DMS53 treated with DMSO at 0.1 percent for 48 hours (cell line): Measurements from ENCODE around the gene PLA2G2D.

Experiments
- DNase-seq: peaks from one replicate; lab custom pipeline; 2025; ENCODE audit not compliant: unreplicated experiment; lab: John Stamatoyannopoulos, UW

PLA2G2D gene, protein sequence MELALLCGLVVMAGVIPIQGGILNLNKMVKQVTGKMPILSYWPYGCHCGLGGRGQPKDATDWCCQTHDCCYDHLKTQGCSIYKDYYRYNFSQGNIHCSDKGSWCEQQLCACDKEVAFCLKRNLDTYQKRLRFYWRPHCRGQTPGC

DNA sequence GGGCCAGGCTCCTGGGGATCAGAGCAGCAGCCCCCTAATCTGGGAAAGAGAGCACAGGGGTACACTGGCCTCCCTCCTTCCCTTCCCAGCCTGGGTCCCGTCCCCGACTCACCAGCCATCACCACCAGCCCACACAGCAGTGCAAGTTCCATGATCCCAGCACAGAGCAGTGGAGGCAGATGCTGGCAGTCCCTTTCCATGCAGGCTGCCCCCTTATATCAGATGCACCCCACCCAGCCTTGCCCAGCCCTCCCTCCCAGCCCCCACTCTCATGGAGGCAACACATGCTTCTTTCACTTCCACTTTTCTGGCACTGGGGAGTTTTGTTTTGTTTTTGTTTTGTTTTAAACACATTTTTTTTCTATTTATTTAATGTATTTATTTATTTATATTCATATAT lies at the start of gene PLA2G2D:
Gene PLA2G2D, minus strand, starts transcription at position 190 of the 400 bp plus-strand sequence. Its CDS starts 38 bp downstream, at position 152.
- DNase-seq: no peak

- DNase-seq: no peak
These were observed 49.5 kb upstream of the PLA2G2D start for GRCh38 chr1:20168564-20169491.

GRCh38 chr1:20167126-20167525 lies 47.8 kb upstream of the PLA2G2D start:
- no peak for DNase-seq

DNA sequence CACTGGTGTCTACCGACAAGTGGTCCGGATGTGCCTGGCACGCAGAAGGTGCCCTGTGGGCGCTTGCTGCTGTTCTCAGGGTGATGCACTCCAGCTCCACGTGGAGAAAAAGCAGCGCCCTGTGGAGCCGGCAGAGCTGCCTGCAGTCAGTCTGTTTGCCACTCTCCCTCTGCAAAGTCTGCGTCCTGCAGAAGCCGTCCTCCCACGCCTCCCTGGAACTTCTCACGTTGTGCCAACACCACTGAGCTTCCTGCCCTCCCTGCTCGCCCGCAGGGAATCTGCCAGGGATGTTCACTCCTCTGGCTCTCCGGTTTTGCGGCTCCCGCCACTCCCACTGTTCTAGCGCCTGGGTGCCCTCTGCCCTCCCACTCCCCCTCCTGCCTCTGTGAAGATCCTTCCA lies 46.7 kb upstream of the PLA2G2D start:
- no peak for DNase-seq

DNA sequence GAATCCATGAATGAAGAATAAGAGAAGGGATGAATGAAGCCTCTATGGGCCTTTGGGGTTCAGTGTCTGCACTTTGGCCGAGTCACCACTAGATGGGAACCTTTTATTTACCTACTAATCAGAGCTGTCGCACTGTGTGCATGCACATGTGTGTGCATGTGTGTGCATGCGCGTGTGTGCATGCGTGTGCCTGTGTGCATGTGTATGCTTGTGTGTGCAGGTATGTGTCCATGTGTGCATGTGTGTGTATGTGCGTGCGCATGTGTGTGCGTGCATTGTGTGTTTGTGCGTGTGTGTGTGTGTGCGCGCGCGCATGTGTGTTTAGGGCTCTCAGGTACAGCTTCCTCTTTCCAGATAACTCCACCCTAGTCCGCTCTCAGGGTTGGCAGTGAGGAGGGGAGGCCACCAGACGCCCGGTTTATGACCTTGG lies 46.2 kb upstream of the PLA2G2D start:
- no peak for DNase-seq

GRCh38 chr1:20164694-20165202 lies 45.4 kb upstream of the PLA2G2D start:
- no peak for DNase-seq

- DNase-seq: no peak
These were observed 40.7 kb upstream of the PLA2G2D start for GRCh38 chr1:20160034-20160433.

DNA sequence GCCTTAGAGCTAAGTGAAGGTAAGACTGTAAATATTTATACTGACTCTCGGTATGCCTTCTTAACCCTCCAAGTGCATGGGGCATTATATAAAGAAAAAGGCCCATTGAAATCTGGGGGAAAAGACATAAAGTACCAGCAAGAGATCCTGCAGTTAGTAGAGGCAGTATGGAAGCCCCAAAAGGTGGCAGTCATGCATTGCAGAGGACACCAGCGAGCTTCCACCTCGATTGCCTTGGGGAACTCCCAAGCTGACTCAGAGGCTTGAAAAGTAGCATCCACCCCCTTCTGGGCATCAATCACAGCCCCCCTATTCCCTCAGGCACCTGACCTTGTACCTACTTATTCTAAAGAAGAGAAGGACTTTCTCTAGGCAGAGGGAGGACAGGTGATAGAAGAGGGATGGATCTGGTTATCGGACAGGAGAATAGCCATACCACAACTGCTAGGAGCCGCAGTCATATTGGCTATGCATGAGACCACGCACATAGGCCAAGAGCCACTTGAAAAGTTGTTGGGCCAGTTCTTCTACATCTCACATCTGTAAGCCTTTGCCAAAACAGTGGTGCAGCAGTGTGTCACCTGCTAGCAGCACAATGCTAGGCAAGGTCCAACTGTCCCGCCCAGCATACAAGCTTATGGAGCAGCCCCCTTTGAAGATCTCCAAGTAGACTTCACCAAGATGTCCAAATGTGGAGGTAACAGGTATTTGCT lies 39.2 kb upstream of the PLA2G2D start:
- peak; percentile 34 for DNase-seq

GRCh38 chr1:20154301-20154831 lies 35.0 kb upstream of the PLA2G2D start:
- DNase-seq: no peak

- no peak for DNase-seq
These were observed 33.7 kb upstream of the PLA2G2D start for GRCh38 chr1:20153000-20153418.

- DNase-seq: no peak
These were observed 33.2 kb upstream of the PLA2G2D start for GRCh38 chr1:20152599-20152930.

DNA sequence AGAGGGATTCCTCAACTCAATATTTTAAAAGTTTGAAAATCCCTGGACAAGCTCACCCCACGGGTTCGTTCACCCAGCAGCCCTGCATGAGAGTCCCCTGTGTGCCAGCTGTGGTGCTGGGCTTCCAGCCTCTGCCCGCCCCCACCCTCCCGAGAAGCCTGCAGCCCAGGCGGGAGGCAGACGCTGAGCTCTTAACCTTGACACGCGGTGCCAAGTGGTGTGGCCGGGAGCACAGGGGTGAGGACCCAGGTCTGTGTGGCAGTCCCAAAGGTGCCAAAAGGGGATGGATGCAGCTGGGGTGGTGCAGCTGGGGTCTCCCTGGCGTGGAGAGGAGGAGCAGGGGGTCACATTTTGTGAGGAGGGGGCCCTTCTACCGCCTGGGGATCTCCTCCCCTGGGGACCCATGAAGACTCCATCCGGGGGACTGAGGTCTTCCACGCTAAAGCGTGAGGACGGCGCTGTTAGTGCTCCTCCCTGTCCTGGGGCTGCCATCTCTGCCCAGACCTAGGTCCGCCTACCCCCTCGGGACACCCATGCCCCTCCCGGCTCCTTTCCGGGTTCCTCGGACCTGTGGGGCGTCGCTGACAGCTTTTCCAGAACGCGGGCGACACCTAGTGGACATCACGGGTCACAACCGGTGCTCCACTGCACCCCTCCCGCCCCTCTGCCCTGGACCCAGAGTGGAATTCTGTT lies 32.7 kb upstream of the PLA2G2D start:
- DNase-seq: peak; percentile 81

DNA sequence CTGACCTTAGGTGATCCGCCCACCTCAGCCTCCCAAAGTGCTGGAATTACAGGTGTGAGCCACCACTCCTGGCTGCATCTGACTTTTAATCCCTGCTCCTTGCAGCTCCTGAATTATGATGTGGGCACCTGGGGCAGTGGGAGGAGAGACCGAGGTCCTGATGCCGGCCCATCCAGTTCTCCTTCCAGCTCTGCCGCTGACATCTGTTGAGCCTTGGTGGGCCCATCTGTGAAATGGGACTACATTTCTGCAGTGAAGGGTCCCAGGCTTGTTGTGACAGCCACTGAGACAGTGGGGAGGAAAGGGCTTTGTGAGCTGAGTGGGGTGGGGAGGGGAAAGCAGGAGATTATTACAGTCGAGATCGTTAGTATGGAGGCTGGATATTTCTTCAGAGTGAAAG lies 31.6 kb upstream of the PLA2G2D start:
- DNase-seq: no peak

DNA sequence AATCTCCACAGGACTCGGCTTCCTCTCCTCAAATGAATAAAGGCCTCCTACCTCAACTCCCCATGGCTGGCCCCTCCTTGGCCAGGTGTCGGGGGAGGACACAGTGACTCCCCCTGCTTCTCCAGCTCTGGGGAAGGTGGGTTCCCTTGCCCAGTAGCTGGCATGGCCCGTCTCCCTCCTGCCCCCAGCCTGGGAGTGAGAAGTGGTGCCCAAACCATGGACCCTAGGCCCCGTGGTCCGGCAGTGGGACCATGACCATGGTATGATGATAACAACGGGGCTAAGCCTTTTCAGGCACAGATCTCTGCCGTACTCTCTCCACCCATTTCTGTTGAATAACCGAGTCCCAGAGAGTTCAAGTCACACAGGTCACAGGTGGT lies 31.0 kb upstream of the PLA2G2D start:
- DNase-seq: no peak

- DNase-seq: no peak
These were observed 30.4 kb upstream of the PLA2G2D start for GRCh38 chr1:20149601-20150325.

- DNase-seq: no peak
These were observed 29.5 kb upstream of the PLA2G2D start for GRCh38 chr1:20148571-20149500.

DNA sequence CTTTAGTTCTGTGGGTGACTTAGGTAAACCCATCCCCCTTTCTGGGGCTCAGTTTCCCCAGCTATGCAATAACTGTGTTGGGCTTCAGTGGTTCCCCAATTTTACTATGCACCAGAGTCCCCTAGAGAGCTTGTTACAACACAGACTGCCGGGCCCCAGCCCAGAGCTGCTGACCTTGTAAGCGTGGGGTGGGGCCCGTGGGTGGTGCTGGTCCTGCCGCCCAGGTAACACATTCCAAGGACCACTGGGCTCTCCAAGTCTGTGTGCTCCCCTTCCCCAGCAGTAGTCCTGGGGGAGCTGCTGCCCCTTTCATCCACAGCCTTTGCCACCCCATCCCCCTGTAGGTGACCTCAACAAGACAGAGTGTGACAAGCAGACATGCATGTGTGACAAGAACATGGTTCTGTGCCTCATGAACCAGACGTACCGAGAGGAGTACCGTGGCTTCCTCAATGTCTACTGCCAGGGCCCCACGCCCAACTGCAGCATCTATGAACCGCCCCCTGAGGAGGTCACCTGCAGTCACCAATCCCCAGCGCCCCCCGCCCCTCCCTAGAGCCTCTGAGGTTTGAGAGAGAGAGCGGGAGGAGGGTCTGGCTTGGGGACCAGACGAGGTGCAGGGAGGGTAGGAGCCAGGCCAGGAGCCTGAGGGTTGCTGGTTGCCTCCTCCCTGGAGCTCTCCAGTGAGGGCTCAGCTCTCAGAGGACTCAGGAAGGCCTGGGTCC lies 28.7 kb upstream of the PLA2G2D start:
- DNase-seq: no peak

DNA sequence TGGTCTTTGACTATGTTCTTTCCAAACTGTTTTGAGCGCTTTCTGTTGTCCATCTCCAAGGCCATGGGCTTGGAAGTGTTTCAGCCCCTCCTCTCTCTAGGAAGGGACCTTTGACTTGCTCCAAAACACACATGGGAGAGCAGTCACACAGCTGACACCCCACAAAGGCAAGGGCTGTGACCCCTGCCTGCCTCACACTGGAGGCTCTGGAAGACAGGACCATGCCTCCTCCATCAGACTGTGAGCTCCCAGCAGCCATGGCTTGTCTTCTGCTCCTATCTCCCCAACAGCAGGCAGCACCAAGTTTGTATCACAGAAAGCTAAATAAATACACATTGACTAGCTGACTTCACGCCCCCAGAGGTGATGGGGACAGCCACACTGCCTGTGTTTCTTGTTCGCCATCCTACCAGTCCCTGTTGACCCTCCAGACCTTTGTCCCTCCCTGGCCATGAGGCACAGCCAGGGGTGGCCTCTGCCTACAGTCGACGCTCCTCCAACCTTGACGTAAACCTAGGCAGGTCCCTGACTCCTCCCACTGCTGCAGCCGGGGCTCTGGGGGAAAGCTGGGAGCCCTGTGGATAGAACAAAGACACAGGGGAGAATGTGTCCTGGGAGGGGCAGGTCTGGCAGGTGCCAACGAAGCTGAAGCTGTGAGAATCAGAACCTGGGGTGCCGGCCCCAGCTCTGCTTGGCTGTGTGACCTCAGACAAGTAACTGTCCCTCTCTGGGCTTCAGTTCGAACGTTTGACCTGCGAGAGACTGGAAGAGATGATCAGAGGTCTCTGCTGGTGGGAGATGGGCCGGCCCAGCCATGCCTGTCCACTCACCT lies 24.6 kb upstream of the PLA2G2D start:
- no peak for DNase-seq
